GM19240 (cell line): Measurements from ENCODE around the gene RFX2.
"Not testable (repeated sequence)": the region's sequence is repeated elsewhere in the genome, so short reads cannot be mapped to it uniquely, and the experiment has no call there.

Source experiments
- DNase-seq: peaks from one replicate; pipeline ENCODE4 v3.0.0; 2011; ENCODE audit warnings: low spot score; ENCODE audit not compliant: insufficient read length

Gene RFX2

GRCh38 chr19:6076291-6076665 lies 34.0 kb downstream of the RFX2 start:
- no peak for DNase-seq

GRCh38 chr19:6074709-6075403 lies 35.4 kb downstream of the RFX2 start:
- DNase-seq = no peak

GRCh38 chr19:6073858-6074708 lies 36.2 kb downstream of the RFX2 start:
- DNase-seq = no peak

GRCh38 chr19:6073233-6073632 lies 37.1 kb downstream of the RFX2 start:
- not testable (repeated sequence) for DNase-seq

- no peak for DNase-seq
These were observed 38.4 kb downstream of the RFX2 start for GRCh38 chr19:6071875-6072274.

- no peak for DNase-seq
These were observed 39.4 kb downstream of the RFX2 start for GRCh38 chr19:6070720-6071485.

- DNase-seq = no peak
These were observed 40.1 kb downstream of the RFX2 start for GRCh38 chr19:6070207-6070681.

GRCh38 chr19:6069268-6069791 lies 41.0 kb downstream of the RFX2 start:
- no peak for DNase-seq

- DNase-seq = no peak
These were observed 41.6 kb downstream of the RFX2 start for GRCh38 chr19:6068711-6069110.

GRCh38 chr19:6067975-6068374 lies 42.3 kb downstream of the RFX2 start:
- no peak for DNase-seq

GRCh38 chr19:6066661-6067646 lies 43.3 kb downstream of the RFX2 start:
- no peak for DNase-seq

GRCh38 chr19:6065685-6066374 lies 44.5 kb downstream of the RFX2 start:
- no peak for DNase-seq

GRCh38 chr19:6064336-6065073 lies 45.8 kb downstream of the RFX2 start:
- DNase-seq = no peak

GRCh38 chr19:6063576-6064335 lies 46.5 kb downstream of the RFX2 start:
- no peak for DNase-seq

- DNase-seq = no peak
These were observed 47.2 kb downstream of the RFX2 start for GRCh38 chr19:6062961-6063575.

GRCh38 chr19:6062274-6062673 lies 48.0 kb downstream of the RFX2 start:
- DNase-seq = no peak

- no peak for DNase-seq
These were observed 48.7 kb downstream of the RFX2 start for GRCh38 chr19:6061376-6062130.
